Left ventricle myocardium inferior (tissue), 1 donor: Measurements from ENCODE around the gene STKLD1. TPM values are rescaled to one million over a fixed set of nuclear protein-coding genes. Genes with fewer than 3 reads are reported as not detected.

Experiments used
- DNase-seq: peaks from one replicate; pipeline ENCODE4 v3.0.0-alpha.2; 2020
- H3K27ac ChIP-seq: fragments of 200-600 bp; replicated peaks from 2 replicates; pipeline ENCODE4 v1.8.0; 2021
- H3K27me3 ChIP-seq: fragments of 200-600 bp; 2 replicates; pipeline ENCODE4 v1.8.0; 2021; ENCODE audit warnings: low read depth
- H3K36me3 ChIP-seq: fragments of 200-600 bp; 2 replicates; pipeline ENCODE4 v1.8.0; 2021
- H3K4me1 ChIP-seq: fragments of 200-600 bp; 2 replicates; pipeline ENCODE4 v1.8.0; 2021
- H3K4me3 ChIP-seq: fragments of 200-600 bp; 2 replicates; pipeline ENCODE4 v1.8.0; 2021; ENCODE audit warnings: mild to moderate bottlenecking, moderate library complexity
- H3K9me3 ChIP-seq: fragments of 200-600 bp; replicated peaks from 2 replicates; pipeline ENCODE4 v1.8.0; 2021
- CTCF ChIP-seq: fragments of 200-600 bp; IDR thresholded peaks from 2 replicates; pipeline ENCODE4 v1.8.0; 2021; ENCODE audit warnings: antibody characterized with exemption, mild to moderate bottlenecking, borderline replicate concordance
- intact Hi-C: fragments of 100-400 bp; cut with micrococcal nuclease; formaldehyde crosslinking; loops from one replicate; pipeline ENCODE4 v1.11.0; 2022
- total RNA-seq: library from RNA; stranded (reverse); fragmentation: NEBNext Ultra II Directional; extraction: Animal tissue kit (Norgen Biotek cat#: 25700); gene quantifications from one replicate; pipeline ENCODE4 v1.2.1, GENCODE V29; 2021
- donor health status: DM: no; HTN: yes; CAD: no; lungs with severe emphysema.

STKLD1 gene
- total RNA-seq, 1 donor from 2014 or later, result not detected

DNA sequence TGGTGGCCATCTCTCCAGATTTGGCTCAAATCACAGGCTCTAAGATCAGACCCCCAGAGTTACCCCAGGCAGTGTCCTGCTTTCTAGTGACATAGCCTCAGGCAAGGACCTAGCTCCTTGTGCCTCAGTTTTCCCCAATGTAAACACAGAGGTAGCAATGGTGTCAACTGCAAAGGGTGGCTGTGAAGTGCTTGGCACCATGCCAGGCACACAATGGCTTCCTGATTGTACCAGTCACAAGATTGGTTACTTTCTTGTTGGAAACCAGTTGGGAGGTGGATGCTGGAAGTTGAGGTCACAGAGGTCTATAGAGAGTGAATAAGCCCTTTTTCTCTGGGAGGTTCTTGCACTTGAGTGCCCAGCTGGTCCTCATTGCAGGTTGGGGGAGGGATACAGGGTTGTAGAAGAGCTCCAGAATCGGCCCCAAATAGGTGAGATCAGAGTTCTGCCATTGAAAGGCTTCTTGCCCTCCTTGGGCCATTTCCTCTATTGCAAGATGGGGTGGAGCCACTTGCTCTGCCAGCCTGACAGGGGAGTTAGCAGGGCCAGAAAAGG, 2.3 kb downstream of the STKLD1 start:
- DNase-seq, result no peak
- Histone ChIP-seq H3K27me3 (no peaks in the 10 kb centered on the region), H3K9me3 (no peaks in the 10 kb centered on the region), H3K27ac (no peak overlapping the region), H3K36me3 (no peaks in the 10 kb centered on the region), H3K4me1 (peaks cover 33% of the 10 kb centered on the region), H3K4me3 (no peak overlapping the region)
- intact Hi-C loops, result no loop called here
- TF ChIP-seq CTCF, result no peak

DNA sequence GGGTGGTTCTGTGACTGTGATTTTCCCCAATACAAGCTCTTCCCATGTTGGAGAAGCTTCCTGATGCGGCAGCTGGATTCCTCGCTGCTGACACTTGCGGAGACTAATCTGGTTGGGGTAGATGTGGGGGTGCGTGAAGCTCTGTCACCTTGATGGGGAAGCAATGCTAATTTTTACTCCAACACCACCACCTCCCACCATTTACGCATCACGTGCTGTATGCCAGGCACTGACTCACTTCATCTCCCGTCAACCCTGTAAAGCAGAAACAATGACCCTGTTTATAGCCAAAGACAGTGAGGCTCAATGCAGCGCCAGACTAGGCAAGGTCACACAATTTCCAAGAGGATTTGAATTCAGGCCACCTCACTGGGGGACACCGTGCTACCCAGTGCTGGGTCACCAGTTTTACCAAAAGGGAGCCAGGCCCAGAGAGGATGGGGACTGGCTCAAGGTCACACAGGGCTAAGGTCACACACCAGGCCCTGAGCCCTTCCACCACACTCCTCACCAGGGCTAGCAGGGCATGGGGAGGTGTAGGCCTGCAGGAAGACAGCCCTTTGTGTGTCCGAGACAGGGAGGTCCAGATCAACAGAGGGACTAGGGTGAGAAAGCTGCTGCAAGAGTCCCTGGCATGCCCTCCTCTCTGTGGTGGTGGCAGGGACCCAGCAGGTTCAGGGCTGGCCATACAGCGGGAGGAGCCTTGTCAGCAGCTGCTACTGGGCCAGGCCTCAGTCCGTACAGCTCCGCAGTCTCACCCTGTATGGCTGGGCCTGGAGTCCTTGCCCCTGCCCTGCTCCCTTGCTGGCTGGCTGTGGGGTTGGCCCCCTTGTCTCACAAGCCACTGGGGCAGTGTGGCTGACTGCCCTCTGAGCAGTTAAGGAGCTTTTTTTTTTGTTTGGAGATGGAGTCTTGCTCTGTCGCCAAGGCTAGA, 3.3 kb downstream of the STKLD1 start:
- Histone ChIP-seq H3K4me1 (peaks cover 24% of the 10 kb centered on the region), H3K36me3 (no peaks in the 10 kb centered on the region), H3K27me3 (no peaks in the 10 kb centered on the region), H3K9me3 (no peaks in the 10 kb centered on the region), H3K27ac (no peak overlapping the region), H3K4me3 (no peak overlapping the region)
- intact Hi-C loops, result no loop called here
- TF ChIP-seq CTCF, result no peak
- DNase-seq, result no peak

DNA sequence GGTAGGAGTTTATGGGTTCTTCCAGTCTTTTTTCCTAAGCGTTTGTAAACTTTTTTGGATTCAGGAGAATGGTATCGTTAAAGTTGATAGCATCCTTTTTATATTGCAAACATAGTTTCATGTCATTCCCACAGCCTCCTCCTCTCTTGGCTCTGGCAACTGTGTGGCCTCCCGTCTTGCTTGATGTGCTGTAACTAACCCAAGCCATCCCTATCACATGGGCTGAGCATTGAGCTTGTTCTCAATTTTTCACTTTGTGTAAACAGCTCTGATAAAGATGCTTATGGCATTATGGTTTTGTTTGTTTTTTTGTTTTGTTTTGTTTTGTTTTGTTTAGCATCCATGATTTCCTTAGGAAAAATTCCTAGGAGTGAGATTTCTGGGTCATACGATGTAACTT, 4.6 kb downstream of the STKLD1 start:
- no peak for TF ChIP-seq CTCF

DNA sequence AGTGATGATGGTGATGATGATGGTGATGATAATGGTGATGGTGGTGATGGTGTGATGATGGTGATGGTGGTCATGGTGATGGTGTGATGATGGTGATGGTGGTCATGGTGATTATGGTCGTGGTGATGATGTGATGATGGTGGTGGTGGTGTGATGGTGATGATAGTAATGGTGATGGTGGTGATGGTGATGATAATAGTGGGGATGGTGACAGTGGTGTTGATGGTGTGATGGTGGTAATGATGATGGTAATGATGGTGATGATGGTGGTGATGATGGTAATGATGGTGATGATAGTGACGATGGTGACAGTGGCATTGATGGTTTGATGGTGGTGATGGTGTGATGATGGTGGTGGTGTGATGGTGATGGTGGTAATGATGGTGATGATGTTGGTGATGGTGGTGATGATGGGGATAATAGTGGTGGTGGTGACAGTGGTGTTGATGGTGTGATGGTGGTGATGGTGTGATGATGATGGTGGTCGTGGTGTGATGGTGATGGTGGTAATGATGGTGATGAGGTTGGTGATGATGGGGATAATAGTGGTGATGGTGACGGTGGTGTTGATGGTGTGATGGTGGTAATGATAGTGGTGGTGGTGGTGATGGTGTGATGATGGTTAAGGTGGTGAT, 6.5 kb downstream of the STKLD1 start:
- no peak for TF ChIP-seq CTCF
- H3K36me3 ChIP-seq, result no peaks in the 10 kb centered on the region
- H3K27me3 ChIP-seq, result no peaks in the 10 kb centered on the region
- no peaks in the 10 kb centered on the region for H3K4me1 ChIP-seq
- no peak for DNase-seq
- no peak overlapping the region for H3K4me3 ChIP-seq
- intact Hi-C loops, result no loop called here
- H3K27ac ChIP-seq, result no peak overlapping the region
- no peaks in the 10 kb centered on the region for H3K9me3 ChIP-seq

More for the DNA sequence above, 4.6 kb downstream of the STKLD1 start:
- no peaks in the 10 kb centered on the region for H3K27me3 ChIP-seq
- no peak overlapping the region for H3K27ac ChIP-seq
- no peak overlapping the region for H3K4me3 ChIP-seq
- no peaks in the 10 kb centered on the region for H3K36me3 ChIP-seq
- intact Hi-C loops, result no loop called here
- peaks cover 11% of the 10 kb centered on the region for H3K4me1 ChIP-seq
- DNase-seq, result no peak
- no peaks in the 10 kb centered on the region for H3K9me3 ChIP-seq

GRCh38 chr9:133383438-133383837, 7.3 kb downstream of the STKLD1 start:
- H3K36me3 ChIP-seq, result no peaks in the 10 kb centered on the region
- no peaks in the 10 kb centered on the region for H3K9me3 ChIP-seq
- no peaks in the 10 kb centered on the region for H3K4me1 ChIP-seq
- no peaks in the 10 kb centered on the region for H3K27me3 ChIP-seq
- no peak overlapping the region for H3K4me3 ChIP-seq
- intact Hi-C loops, result no loop called here
- no peak for DNase-seq
- H3K27ac ChIP-seq, result no peak overlapping the region
- no peak for TF ChIP-seq CTCF
